SKM-1 (cell line): ENCODE results near the gene FBXO47.

Source experiments
- DNase-seq: peaks from one replicate; lab custom pipeline; 2025; ENCODE audit not compliant: unreplicated experiment; lab: John Stamatoyannopoulos, UW

FBXO47 gene, protein sequence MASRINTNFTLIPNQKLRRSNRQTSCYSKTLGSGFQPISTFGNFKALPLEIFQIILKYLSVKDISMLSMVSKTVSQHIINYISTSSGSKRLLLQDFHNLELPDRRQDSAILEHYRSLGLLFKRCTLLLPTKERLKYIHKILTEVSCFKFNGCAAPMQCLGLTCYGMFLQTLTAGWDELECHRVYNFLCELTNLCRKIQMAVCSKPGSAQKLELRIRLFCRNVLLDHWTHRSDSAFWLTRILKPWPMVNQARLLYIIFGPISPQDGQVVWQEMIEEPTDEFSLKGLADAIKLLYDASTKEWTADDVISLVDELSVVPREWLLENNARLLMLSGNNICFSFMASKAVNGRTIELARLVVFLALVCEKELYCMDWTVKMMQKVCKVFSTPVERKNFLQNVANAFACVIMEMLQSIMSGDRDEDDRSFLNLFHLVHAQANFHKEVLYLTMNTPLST

DNA sequence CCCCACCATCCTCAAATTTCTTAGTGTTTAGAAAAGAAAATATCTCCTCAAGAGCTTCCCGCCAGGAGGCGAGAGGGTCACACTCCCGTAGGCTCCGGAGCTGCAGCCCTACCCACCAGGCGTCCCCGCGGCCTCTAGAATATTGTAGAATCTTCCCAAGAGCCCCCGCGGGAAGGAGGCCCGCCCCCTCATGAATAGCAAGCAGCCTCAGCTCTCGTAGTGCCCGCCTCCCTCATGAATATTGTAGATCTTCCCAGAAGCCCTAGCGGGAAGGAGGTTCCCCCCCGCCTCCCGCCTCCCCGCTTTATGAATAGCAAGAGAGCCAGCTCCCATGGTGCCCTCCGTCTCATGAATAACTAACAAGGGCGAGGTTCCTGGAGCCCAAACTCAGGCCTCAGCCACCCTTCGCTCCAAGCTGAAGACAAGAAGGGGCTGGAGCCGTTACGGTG lies at the start of gene FBXO47:
FBXO47 (minus strand) TSS at position 114 of the 449 bp plus-strand sequence. CDS start 4,378 bp downstream, outside the sequence.
- no peak for DNase-seq

- no peak for DNase-seq
Observed at GRCh38 chr17:39016193-39017153, 49.3 kb upstream of the FBXO47 start.

DNA sequence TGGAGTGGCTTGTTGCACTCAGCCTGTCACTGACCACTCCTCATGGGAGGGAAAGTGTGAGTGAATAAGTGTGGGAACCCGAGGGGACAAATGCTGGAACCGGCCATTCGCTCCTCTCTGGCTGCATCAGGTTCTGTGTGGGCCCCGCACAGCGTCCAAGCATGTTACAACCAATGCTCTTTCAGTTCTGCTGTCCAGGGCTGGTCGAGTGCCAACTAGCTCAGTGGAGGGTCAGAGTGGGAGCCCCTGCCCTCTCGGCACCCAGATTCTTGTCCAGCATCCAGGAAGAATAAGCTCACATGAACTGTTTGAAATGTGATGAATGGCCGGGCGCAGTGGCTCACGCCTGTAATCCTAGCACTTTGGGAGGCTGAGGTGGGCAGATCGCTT lies 48.3 kb upstream of the FBXO47 start:
- DNase-seq, result no peak

GRCh38 chr17:39014795-39015545 lies 47.8 kb upstream of the FBXO47 start:
- no peak for DNase-seq

GRCh38 chr17:39014044-39014794 lies 47.0 kb upstream of the FBXO47 start:
- DNase-seq, result no peak

- no peak for DNase-seq
Observed at GRCh38 chr17:39012725-39013124, 45.5 kb upstream of the FBXO47 start.

DNA sequence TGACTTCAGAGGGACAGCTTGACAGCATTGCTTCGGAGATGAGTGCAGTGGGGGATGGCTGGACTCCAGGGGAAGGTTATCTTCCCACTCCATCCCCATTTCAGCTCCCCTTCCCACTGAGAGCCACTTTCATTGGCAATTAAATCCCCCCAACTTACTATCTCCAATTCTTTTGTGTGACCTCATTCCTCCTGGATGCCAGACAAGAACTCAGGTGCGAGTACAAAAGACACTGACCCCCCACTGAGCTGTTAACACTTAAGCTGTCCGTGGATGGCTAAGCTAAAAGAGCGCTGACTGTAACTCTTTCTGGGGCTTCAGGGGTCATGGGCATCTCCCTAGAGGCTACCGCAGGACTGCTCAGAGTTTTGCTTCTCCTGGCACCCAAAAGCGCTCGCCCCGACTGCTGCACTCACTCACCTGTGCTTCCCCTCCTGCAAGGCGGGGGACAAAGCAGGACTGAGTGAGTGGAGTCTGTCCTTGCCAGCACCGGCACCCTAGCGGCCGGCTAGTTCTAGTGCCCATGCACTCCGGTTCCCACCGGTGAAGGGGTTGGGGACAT lies 44.8 kb upstream of the FBXO47 start:
- no peak for DNase-seq

- DNase-seq, result no peak
Observed at GRCh38 chr17:39009581-39010001, 42.4 kb upstream of the FBXO47 start.

GRCh38 chr17:39008633-39009032 lies 41.4 kb upstream of the FBXO47 start:
- no peak for DNase-seq

GRCh38 chr17:39002991-39003715 lies 36.0 kb upstream of the FBXO47 start:
- DNase-seq, result no peak

DNA sequence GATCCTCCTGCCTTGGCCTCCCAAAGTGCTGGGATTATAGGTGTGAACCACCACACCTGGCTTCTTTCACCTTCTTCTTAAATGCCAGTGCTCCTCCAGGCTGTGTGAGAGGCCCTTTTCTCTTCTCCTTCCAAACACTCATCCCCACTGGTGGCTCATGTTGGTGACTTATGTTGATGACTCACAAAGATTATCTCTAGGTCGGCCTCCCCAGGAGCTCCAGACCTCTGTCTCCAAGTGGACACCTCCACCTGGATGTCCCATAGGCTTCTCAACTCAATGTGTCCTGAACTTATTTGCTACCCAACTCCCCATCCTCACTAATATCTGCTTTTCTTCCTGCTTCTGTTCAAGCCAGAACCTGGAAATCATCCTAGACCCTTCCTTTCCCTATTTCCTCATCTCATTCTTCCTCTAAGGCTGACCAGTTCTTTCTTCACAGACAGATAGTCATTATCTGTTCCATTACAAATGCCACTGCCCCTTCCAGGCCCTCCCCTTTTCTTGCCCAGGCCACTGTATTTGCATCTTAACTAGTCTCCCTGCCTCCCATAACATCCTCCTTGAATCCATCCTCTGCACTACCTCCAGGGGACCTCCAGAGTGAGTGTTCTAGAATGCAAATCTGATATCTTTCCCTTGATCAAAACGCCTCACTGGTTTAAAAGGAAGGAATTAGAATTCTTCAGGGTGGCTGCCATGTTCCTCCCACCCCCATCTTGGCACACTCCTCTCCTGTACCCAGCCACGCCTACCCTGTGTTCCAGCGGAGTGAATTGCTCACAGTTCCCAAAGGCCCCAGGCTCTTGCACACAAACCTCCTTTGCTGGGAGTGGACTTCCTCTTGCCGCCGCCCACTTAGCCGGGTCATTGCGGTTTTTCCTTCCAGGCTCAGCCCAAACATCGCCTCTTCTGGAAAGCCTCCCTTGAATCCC lies 34.8 kb upstream of the FBXO47 start:
- peak; percentile 41 for DNase-seq

- no peak for DNase-seq
Observed at GRCh38 chr17:39000021-39000601, 32.9 kb upstream of the FBXO47 start.

DNA sequence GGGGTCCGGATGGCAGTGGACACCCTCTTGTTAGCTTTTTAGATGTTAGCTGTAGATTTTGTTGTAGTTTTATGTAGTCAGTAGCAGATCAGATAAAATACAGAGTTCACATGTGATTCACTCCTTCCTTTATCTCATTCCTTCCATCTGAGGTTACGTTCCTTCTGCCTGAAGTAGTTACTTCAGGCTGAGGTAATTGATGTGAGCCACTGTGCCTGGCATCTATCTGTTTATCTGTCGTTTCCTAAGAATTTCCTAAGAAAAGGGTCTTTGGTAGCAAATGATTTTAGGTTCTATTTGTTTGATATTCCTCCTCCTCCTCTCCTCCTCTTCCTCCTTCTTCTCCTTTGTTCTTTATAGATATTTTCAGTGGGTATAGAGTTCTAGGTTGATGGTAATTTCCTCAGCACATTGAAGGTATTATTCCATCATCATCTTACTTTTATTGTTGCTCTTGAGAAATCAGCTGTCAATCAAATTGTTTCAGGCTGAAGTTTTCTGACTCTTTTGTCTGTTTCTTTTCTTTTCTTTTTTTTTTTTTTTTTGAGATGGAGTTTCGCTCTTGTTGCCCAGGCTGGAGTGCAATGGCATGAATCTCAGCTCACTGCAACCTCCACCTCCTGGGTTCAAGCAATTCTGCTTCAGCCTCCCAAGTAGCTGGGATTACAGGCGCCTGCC lies 29.6 kb upstream of the FBXO47 start:
- no peak for DNase-seq

GRCh38 chr17:38994026-38994425 lies 26.8 kb upstream of the FBXO47 start:
- DNase-seq, result no peak

DNA sequence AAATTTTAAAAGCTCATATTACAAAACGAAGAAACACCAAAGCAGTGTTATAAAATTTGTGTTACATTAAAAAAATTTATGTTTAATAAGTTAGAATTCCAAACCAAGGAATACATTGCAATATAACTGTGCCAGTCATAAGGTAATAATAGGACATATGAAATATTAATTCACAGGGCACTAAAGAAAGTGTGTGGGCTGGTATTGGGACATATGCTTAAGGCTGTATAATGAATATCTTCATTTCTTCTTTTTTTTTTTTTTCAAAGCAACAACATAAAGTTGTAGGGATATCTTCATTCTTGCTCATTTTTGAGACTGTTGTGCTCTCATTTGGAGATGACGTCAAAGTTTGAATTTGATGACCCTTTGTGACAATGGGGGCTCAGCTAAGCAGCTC lies 17.5 kb upstream of the FBXO47 start:
- no peak for DNase-seq

DNA sequence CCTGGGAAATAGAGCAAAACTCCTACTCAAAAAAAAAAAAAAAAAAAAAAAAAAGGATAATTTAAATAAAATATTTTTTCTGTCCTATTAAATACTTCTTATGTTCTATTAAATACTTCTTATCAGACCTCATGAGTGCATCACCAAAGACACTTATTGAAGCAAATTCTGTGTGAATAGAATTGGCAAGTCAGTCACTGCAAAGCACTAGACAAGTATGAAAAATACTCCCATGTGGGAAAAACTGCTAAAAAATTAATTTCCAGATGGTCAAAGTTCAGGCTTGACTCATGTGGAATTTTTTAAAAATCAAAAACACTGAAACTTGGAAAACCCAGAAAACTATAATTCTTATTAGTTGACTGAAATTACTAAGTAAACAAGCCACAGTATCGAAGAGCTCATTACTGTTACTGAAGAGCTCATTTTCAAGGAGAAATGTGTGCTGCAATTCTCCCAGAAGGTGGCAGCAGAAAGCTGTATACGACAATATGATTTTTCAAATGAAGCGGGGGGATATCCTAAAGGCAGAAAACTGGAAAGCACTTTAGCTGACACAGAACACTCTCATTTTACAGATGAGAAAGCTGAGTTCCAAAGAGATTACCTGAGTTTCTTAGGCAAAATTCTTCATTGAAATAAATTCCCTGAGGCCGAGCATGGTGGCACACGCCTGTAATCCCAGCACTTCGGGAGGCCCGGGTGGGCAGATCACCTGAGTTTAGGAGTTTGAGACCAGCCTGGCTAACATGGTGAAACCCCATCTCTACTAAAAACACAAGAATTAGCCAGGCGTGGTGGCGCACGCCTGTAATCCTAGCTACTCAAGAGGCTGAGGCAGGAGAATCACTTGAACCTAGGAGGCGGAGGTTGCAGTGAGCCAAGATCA lies 15.9 kb upstream of the FBXO47 start:
- DNase-seq, result peak; percentile 41
